Activated T-cell treated with anti-CD3 and anti-CD28 coated beads, Interleukin-2, amount 50 U/mL, for 24 hours (primary cell): ENCODE data around the gene ZG16.
"Not testable (repeated sequence)": the region's sequence is repeated elsewhere in the genome, so short reads cannot be mapped to it uniquely, and the experiment has no call there.

Source experiments
- DNase-seq: peaks from one replicate; pipeline ENCODE4 v3.0.0-alpha.2; 2020
- H3K27ac Mint-ChIP-seq: 2 replicates; pipeline ENCODE4 v1.8.0; 2020; ENCODE audit warnings: mild to moderate bottlenecking, mixed read lengths
- H3K27me3 Mint-ChIP-seq: 2 replicates; pipeline ENCODE4 v1.8.0; 2020; ENCODE audit warnings: mixed read lengths
- H3K36me3 Mint-ChIP-seq: 2 replicates; pipeline ENCODE4 v1.8.0; 2020; ENCODE audit warnings: low read depth, mixed read lengths
- H3K4me1 Mint-ChIP-seq: 2 replicates; pipeline ENCODE4 v1.8.0; 2020; ENCODE audit warnings: low read depth, mixed read lengths
- H3K4me3 Mint-ChIP-seq: 2 replicates; pipeline ENCODE4 v1.8.0; 2020; ENCODE audit warnings: mild to moderate bottlenecking, moderate library complexity, mixed read lengths
- H3K9me3 Mint-ChIP-seq: 2 replicates; pipeline ENCODE4 v1.8.0; 2020; ENCODE audit warnings: mixed read lengths

Gene ZG16

DNA sequence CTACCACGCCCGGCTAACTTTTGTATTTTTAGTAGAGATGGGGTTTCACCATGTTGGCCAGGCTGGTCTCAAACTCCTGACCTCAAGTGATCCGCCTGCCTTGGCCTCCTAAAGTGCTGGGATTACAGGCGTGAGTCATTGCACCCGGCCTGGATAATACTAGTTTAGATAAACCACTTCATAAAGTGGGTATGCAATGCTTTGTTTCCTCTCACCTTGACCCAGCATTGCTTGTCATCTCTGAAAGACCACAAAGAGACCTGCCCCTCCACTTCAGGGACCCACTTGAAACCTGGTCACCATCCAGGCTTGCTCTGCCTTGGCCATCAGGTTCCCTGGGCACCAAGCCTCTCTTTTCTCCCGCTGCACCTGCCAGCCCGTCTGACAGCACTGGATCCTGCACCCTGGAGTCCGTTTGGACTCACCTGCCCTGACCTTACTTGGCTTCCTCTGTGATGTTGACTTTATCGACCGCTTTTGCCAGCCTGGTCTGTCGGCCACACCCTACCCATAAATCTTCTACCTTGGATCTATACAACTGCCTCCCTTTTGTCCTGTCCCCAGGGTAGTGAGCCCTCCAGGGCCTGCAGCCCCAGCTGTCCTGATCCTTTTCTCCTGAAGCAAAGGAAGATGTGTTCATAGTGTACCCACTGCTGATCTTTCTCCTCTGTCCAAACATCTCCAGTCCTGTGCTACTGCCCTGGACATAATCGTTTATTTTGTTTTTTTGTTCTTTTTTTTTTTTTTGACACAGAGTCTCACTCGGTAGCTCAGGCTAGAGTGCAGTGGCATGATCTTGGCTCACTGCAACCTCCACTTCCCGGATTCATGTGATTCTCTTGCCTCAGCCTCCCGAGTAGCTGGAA lies 12.7 kb upstream of the ZG16 start:
- no peaks in the 10 kb centered on the region for H3K27me3 Mint-ChIP-seq
- H3K9me3 Mint-ChIP-seq, result no peaks in the 10 kb centered on the region
- no peak for DNase-seq
- no peak overlapping the region for H3K4me3 Mint-ChIP-seq
- H3K27ac Mint-ChIP-seq, result no peak overlapping the region
- no peaks in the 10 kb centered on the region for H3K36me3 Mint-ChIP-seq
- H3K4me1 Mint-ChIP-seq, result peaks cover 4% of the 10 kb centered on the region

DNA sequence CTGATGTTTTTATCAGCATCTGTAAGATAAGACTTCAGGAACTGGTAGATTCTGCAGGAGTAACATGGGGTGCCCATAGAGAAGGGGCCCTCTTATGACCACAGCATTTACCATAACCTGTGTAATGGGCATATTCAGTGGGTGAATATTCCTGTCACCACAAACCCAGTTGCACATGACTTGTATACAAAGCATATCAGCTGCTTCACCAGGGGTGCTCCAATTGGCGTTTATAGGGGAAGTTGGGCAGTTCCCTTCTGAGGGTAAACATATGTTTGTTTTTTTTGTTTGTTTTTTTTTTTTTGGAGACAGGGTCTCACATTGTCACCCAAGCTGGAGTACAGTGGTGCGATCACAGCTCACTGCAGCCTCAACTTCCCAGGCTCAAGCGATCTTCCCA lies 11.5 kb upstream of the ZG16 start:
- H3K4me3 Mint-ChIP-seq, result no peak overlapping the region
- peaks cover 7% of the 10 kb centered on the region for H3K4me1 Mint-ChIP-seq
- no peak for DNase-seq
- no peak overlapping the region for H3K27ac Mint-ChIP-seq
- H3K36me3 Mint-ChIP-seq, result no peaks in the 10 kb centered on the region
- H3K9me3 Mint-ChIP-seq, result no peaks in the 10 kb centered on the region
- no peaks in the 10 kb centered on the region for H3K27me3 Mint-ChIP-seq

DNA sequence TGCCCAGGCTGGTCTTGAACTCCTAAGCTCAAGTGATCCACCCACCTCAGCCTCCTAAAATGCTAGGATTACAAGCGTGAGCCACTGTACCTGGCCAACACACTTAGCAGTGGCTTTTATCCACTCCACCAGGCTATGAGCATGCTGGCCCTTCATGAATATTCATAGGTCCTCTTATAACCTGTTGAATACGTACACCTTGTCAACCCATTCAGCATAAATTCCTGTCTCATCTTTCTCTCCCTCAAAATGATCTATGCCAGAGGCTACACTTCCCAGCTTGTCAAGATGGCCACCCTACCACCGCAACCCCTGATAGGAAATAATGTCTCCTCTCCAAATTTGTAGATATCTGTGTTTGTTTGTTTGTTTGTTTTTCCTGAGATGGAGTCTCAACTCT lies 11.0 kb upstream of the ZG16 start:
- H3K4me1 Mint-ChIP-seq, result peaks cover 7% of the 10 kb centered on the region
- H3K4me3 Mint-ChIP-seq, result no peak overlapping the region
- DNase-seq, result no peak
- H3K27ac Mint-ChIP-seq, result no peak overlapping the region
- no peaks in the 10 kb centered on the region for H3K9me3 Mint-ChIP-seq
- H3K36me3 Mint-ChIP-seq, result no peaks in the 10 kb centered on the region
- H3K27me3 Mint-ChIP-seq, result no peaks in the 10 kb centered on the region

DNA sequence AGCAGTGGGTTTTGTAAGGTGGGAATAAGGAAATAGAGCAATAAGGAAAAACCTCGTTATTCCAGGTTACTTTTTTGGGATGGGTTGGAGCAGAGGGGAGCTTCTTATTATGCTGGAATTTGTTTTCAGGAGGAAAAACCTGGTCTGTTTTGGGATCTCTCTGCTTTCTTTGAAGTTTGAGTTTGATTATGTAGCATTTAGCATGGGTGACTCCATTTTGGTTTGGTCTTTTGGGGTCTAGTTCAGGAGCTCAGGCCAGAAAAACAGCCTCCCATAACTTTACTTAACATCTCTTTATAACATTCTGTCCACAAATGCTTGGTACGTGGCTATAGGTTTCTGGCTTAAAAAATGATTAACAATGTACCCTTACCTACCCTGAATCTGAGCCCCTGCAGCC lies 8.5 kb upstream of the ZG16 start:
- Mint-ChIP-seq H3K27me3 (no peaks in the 10 kb centered on the region), H3K36me3 (no peaks in the 10 kb centered on the region), H3K27ac (no peak overlapping the region), H3K9me3 (no peaks in the 10 kb centered on the region), H3K4me1 (peaks cover 7% of the 10 kb centered on the region), H3K4me3 (no peak overlapping the region)
- no peak for DNase-seq

DNA sequence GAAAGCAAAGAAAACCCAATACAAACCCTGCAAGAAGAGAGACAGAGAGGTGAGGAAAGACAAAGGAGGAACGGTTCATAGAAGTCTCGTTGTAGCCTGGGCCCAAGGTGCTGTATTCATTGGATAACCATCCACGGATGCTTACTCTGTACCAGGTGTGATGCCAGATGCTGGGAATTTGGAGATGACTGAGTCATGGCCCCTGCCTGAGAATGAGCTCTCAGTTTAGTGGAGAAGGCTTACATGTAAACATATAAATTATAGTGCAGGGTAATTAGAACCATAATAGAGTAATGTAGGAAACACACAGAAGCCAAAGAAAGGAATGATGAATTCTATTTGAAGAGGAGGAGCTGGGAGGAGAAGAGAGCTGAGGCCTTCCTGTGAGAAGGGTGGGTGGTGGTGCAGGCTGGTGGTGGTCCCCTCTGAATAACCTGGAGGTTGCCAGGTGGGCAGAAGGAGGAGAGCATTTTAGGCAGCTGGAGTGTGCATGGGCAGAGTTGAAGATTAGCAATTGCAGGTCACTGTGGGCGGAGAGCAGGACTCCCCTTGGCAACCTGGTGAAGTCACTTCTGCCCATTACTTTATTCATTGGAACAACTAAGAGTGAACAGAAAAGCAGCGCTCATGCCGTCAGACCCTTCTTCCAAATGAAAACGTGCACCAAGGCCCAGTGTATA lies 7.7 kb upstream of the ZG16 start:
- Mint-ChIP-seq H3K9me3 (no peaks in the 10 kb centered on the region), H3K27ac (no peak overlapping the region)
- DNase-seq, result no peak

DNA sequence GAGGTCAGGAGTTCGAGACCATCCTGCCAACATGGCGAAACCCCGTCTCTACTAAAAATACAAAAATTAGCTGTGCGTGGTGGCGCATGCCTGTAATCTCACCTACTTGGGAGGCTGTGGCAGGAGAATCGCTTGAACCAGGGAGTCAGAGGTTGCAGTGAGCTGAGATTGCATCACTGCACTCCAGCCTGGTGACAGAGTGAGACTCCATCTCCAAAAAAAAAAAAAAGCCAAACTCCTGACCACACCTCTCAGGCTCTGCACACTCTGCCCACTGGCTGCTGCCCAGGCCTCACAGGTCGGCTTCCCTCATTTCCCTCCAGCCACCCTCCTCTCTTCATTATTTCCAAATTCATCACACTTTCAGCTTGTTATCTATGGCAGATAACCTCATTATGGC lies 5.7 kb upstream of the ZG16 start:
- not testable (repeated sequence) for H3K36me3 Mint-ChIP-seq, H3K27ac Mint-ChIP-seq, H3K4me3 Mint-ChIP-seq, H3K27me3 Mint-ChIP-seq, DNase-seq, H3K9me3 Mint-ChIP-seq
- H3K4me1 Mint-ChIP-seq, result peaks cover 10% of the 10 kb centered on the region

More for the DNA sequence above, 7.7 kb upstream of the ZG16 start:
- H3K4me3 Mint-ChIP-seq, result no peak overlapping the region
- no peaks in the 10 kb centered on the region for H3K27me3 Mint-ChIP-seq
- H3K4me1 Mint-ChIP-seq, result peaks cover 7% of the 10 kb centered on the region
- H3K36me3 Mint-ChIP-seq, result no peaks in the 10 kb centered on the region

DNA sequence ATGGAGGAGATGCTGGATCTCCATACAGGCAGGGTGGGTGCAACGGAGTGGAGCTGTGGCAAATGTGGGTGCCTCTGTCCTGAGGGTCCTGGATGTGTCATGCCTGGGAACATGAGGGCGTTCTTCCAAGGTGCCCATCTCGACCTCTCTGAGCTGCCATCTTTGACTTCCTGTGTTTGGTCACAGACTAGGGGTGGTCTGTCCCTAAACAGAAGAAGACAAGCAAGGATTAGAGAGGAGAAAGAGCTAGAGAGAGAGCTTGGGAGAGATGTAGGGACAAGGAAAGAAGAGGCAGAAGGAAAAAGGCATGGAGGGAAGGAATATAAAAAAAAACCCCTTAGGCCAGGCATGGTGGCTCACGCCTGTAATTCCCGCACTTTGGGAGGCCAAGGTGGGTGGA lies 3.3 kb upstream of the ZG16 start:
- no peak for DNase-seq
- H3K9me3 Mint-ChIP-seq, result no peaks in the 10 kb centered on the region
- no peak overlapping the region for H3K27ac Mint-ChIP-seq
- no peaks in the 10 kb centered on the region for H3K27me3 Mint-ChIP-seq
- H3K4me3 Mint-ChIP-seq, result no peak overlapping the region
- no peaks in the 10 kb centered on the region for H3K36me3 Mint-ChIP-seq
- peaks cover 10% of the 10 kb centered on the region for H3K4me1 Mint-ChIP-seq

DNA sequence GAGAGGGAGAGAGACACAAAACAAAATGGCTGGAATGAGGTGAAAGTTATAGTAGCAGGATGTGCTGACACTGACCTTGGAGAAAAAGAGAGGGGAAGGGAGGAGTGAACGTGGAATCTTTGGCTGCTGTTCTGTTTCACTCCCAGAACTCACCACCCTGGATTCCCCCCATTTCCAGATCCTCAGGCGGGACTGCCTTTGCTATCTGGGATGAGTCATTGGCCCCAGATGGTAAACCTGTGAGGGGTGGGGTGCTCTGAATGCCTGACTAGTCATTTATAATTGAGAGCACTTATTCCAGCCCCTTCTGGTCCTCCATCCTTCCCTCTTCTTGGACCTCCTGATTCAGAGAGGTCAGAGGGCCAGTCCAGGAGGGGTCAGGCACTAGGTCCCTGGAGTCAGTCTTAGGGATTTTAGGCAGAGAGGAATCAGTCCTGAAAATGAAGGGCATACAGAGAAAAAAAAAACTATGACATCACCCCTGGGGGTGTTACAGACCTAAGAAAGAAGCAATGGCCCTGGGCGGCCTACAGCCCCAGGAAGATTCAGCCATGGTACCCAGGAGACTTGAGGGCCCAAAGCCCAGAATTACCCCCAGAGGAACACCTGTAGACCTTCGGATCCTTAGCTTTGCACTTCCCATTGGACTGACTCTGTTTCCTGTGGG lies 2.2 kb upstream of the ZG16 start:
- H3K4me3 Mint-ChIP-seq, result no peak overlapping the region
- no peaks in the 10 kb centered on the region for H3K36me3 Mint-ChIP-seq
- peaks cover 6% of the 10 kb centered on the region for H3K4me1 Mint-ChIP-seq
- H3K27me3 Mint-ChIP-seq, result no peaks in the 10 kb centered on the region
- H3K9me3 Mint-ChIP-seq, result no peaks in the 10 kb centered on the region
- no peak for DNase-seq
- H3K27ac Mint-ChIP-seq, result no peak overlapping the region

DNA sequence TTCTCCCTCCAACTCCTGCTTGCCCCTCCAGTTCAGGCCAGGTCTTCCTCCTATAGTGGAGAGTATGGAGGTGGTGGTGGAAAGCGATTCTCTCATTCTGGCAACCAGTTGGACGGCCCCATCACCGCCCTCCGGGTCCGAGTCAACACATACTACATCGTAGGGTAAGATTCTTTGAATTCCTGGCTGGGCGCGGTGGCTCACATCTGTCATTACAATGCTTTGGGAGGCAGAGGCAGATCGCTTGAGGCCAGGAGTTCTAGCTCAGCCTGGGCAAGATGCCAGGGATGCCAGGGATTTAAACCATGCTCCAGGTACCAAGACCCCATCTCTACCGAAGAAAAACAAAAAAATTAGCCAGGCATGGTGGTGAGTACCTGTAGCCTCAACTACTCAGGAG lies 1.4 kb downstream of the ZG16 start:
- Mint-ChIP-seq H3K4me1 (peaks cover 17% of the 10 kb centered on the region), H3K27me3 (no peaks in the 10 kb centered on the region), H3K9me3 (no peaks in the 10 kb centered on the region), H3K4me3 (no peak overlapping the region), H3K27ac (no peak overlapping the region), H3K36me3 (no peaks in the 10 kb centered on the region)
- no peak for DNase-seq

DNA sequence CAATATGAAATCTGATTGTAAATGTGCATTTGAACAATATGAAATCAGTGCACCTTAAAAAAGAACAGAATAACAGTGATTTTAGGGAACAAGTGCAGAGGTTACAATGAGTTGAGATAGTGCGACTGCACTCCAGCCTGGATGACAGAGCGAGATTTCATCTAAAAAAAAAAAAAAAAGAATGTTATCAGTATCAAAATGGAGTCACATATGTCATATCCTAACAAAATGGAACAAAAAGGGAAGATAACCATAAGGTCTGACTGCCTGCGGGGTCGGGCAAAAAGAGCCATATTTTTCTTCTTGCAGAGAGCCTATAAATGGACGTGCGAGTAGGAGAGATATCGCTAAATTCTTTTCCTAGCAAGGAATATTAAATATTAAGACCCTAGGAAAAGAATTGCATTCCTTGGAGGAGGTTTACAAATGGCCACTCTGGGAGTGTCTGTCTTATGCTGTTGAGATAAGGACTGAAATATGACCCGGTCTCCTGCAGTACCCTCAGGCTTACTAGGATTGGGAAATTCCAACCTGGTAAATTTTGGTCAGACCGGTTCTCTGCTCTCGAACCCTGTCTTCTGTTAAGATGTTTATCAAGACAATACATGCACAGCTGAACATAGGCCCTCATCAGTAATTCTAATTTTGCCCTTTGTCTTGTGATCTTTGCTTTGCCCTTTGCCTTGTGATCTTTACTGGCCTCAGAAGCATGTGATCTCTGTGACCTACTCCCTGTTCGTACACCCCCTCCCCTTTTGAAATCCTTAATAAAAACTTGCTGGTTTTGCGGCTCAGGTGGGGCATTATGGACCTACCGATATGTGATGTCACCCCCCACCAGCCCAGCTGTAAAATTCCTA lies 5.3 kb downstream of the ZG16 start:
- not testable (repeated sequence) for DNase-seq, H3K36me3 Mint-ChIP-seq, H3K9me3 Mint-ChIP-seq, H3K4me3 Mint-ChIP-seq, H3K27me3 Mint-ChIP-seq
- Mint-ChIP-seq H3K27ac (peak overlapping the region; percentile 4), H3K4me1 (peaks cover 27% of the 10 kb centered on the region)

DNA sequence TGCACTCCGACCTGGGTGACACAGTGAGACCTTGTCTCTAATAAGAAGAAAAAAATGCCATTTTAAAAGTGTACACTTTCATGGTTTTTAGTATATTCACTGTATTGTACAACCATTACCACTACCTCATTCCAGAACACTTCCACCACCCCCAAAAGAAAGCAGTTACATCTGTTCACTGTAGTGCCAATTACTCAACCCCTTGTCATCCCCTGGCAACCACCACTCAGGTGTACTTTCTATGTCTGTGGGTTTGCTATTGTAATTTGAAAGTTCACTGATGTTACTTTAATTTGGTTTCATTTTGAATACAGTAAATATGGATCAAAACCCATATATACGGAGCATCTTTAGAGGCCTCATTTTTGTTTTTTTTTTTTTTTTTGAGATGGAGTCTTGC lies 6.1 kb downstream of the ZG16 start:
- peak overlapping the region; percentile 4 for H3K27ac Mint-ChIP-seq
- H3K4me1 Mint-ChIP-seq, result peaks cover 30% of the 10 kb centered on the region
- H3K9me3 Mint-ChIP-seq, result no peaks in the 10 kb centered on the region
- H3K36me3 Mint-ChIP-seq, result no peaks in the 10 kb centered on the region
- no peak overlapping the region for H3K4me3 Mint-ChIP-seq
- DNase-seq, result no peak
- no peaks in the 10 kb centered on the region for H3K27me3 Mint-ChIP-seq

DNA sequence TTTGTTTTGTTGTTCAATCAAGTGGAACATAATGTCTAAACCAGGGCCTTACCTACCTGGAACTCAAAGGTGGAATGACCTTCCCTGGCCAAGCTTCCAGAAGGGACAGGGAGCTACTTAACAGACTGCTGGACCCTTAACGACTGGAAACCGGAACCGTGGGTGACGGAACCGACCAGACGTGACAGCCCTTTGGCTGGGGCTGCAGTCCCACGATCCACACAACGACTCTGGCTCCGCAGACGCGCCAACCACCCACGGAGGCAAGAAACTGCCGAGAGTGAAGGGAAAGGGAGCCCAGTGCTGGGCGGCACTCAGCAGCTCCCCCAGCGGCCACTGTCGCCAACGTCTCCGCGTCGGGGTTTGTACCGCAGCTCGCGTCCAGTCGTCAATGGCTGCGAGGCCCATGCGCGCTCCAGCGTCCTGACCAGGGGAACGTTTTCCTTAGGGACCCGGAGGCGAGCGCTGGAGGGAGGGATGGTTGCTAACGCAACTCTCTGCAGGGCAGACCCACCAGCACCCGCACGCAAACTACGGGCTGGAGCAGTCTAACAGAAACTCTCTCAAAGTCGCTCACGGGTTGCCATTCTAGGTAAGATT lies 6.9 kb downstream of the ZG16 start:
- H3K4me3 Mint-ChIP-seq, result peak overlapping the region; percentile 53
- peaks cover 34% of the 10 kb centered on the region for H3K4me1 Mint-ChIP-seq
- H3K27ac Mint-ChIP-seq, result peak overlapping the region; percentile 33

DNA sequence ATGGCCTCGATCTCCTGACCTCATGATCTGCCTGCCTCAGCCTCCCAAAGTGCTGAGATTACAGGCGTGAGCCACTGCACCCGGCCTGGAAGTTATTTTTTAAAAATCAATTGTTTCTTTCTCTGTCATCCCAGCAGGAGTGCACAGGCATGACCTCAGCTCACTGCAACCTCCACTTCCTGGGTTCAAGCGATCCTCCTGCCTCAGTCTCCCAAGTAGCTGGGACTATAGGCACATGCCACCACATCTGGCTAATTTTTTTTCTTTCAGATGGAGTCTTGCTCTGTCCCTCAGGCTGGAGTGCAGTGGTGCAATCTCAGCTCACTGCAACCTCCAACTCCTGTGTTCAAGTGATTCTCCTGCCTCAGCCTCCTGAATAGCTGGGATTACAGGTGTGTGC lies 9.1 kb downstream of the ZG16 start:
- not testable (repeated sequence) for H3K27ac Mint-ChIP-seq, H3K4me3 Mint-ChIP-seq

More for the DNA sequence above, 6.9 kb downstream of the ZG16 start:
- peak; percentile 85 for DNase-seq
- H3K27me3 Mint-ChIP-seq, result no peaks in the 10 kb centered on the region
- peaks cover under 1% of the 10 kb centered on the region for H3K36me3 Mint-ChIP-seq
- no peaks in the 10 kb centered on the region for H3K9me3 Mint-ChIP-seq

DNA sequence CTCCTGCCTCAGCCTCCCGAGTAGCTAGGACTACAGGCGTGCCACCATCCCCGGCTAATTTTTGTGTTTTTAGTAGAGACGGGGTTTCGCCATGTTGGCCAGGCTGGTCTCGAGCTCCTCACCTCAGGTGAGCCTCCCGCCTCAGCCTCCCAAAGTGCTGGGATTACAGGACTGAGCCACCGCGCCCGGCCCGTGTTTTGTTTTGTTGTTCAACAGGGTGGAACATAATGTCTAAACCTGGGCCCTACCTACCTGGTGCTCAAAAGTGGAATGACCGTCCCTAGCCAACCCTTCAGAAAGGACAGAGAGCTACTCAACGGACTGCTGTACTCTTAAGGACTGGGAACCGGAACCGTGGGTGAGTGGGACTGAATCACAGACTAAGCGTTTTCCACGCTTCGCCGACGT lies 11.7 kb downstream of the ZG16 start:
- DNase-seq, result no peak
- Mint-ChIP-seq H3K36me3 (peaks cover 43% of the 10 kb centered on the region), H3K4me3 (peak overlapping the region; percentile 100), H3K4me1 (peaks cover 44% of the 10 kb centered on the region), H3K27me3 (no peaks in the 10 kb centered on the region), H3K9me3 (no peaks in the 10 kb centered on the region), H3K27ac (peak overlapping the region; percentile 99)

More for the DNA sequence above, 9.1 kb downstream of the ZG16 start:
- H3K9me3 Mint-ChIP-seq, H3K27me3 Mint-ChIP-seq, DNase-seq: not testable (repeated sequence)
- Mint-ChIP-seq H3K36me3 (peaks cover 20% of the 10 kb centered on the region), H3K4me1 (peaks cover 40% of the 10 kb centered on the region)
